ENCODE results near the gene PLCB1. TPM values are rescaled to one million over a fixed set of nuclear protein-coding genes. Genes with fewer than 3 reads are reported as not detected.
A peak's percentile ranks its signal among the peaks of the same experiment; 100 is the strongest.

PLCB1 gene
- total RNA-seq, 1 donor: 20.7 TPM

DNA sequence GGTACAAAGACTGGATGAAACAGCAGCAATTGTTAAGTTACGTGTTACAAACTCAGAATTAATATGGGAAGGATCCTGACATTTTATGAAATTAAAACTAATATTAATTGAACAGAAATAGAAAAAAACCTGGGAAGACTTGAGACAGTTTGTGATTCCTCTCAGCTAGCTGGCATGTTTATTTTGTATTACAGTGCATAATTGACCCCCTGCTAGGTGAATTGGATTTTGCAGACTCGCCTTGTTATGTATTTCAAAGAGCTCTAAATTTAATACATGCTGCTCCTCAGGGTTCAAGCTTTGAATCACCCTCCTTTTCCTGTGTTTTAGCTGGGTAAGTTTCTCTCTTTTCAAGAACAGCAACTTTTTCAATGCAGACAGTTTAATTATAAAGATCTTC lies 339.4 kb downstream of the PLCB1 start:
- DNase-seq (ENCODE audit: low read depth in 2 of 3, low spot score in 2 of 3): no peak

DNA sequence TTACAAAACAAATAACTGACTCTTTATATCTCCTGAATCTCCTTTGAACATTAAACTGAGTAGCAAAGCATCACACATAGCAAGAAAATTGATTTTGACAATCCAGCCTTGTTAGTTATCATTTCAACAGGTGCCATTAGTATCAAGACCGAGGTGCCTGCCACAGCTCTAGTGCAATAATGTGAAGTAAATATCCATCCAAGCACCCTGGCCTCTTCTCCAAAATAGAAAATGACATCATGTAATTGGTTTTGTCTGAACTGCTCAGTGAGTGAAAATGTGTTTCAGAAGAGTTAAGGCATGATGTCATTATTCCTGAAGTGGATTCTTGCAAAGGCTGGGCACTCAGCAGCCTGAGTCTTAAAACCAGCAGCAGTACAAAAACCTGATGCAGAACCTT lies 341.4 kb downstream of the PLCB1 start:
- DNase-seq (ENCODE audit: low read depth in 2 of 3, low spot score in 2 of 3): no peak

- DNase-seq (ENCODE audit: low read depth in 2 of 3, low spot score in 2 of 3): no peak
These were observed 342.1 kb downstream of the PLCB1 start for GRCh38 chr20:8474027-8474668.

DNA sequence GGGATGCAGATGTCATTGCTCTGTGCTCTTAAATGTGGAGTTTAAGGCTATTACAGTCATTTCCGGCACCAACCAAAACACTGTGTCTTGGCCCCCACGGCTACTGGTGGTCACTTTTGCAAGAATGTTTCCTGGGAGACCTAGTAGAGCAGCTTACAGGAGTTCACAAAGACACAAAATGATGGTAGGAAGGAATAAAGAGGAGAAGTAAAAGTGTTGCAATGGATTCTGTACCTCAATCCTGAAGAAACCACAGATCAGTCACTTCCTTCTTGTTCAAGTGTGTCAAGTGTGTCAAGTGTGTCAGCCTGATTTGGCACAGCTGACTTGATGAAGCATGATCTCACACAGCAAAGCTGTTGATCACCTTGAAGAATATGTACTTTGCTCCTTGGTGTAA lies 344.0 kb downstream of the PLCB1 start:
- peak in 2 of 3 donors; percentile 9 to 34 for DNase-seq (ENCODE audit: low read depth in 2 of 3, low spot score in 2 of 3)

DNA sequence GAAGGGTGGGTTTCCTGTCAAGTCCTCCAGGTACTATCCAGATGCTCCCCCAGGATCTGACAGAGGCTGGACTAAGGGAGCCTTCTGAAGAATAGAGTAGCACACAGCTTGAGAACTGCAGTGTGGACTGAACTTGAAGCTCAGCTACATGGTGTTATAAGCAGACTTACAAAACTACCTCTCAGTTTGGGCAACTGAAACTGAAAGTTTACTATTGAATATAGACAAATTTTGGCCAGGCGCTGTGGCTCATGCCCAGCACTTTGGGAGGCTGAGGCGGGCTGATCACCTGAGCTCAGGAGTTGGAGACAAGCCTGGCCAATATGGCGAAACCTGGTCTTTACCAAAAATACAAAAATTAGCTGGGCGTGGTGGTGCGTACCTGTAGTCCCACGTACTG lies 348.5 kb downstream of the PLCB1 start:
- no peak for DNase-seq (ENCODE audit: low read depth in 2 of 3, low spot score in 2 of 3)

DNA sequence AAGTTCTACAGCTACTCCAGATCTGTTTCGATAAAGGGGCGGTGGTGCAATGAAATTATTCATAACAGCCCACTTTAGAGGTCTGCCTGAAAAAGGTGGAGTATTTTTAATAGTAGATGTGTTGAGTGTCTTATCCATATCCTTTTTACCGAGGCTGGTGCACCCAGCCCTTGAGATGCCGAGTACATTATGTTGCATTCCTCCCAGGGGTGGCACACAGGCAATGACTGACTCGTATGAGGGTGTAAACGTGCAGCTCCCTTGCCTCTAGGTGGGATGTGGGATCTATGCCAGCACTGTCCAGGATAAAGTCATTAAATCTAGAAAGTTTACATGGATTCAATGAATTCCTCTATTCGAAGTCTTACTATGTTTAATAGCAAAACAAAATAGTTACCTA lies 355.6 kb downstream of the PLCB1 start:
- DNase-seq (ENCODE audit: low read depth in 2 of 3, low spot score in 2 of 3): no peak

DNA sequence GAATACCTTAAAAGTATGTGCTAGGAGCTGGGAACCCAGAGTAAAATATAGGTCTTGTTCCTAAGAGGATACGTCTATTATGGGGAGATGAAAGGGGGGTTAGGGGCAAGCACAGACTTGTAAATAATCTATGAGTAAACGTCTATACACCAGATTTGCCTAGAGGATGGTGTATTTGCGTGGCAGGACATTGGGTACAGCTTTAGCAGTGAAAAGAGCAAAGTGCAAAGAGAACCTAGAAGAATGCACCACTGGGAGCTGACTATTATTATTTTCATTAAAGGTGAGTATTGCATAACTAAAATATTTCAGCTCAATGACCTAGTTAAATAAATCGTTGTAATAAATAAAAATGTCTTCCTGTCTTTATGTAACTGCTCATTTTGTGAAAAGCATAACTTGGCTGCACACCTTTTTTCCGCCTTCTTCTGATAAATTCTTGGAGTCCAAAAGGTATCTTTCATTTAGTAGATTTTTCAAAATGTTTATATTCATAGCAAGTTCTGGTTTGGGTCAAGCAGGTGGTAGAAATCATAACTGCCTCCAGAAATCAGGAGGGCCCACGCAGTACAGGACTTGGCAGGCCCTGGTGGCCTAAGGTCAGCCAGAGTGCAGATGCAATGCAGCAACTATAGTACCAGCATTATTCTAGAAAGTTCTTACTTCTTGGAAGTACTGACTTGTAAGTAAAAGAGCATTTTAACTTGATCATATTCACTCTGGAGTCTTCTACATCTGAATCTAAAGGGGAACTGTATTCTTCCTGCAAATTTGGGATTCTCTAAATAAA lies 357.2 kb downstream of the PLCB1 start:
- DNase-seq (ENCODE audit: low read depth in 2 of 3, low spot score in 2 of 3): no peak

DNA sequence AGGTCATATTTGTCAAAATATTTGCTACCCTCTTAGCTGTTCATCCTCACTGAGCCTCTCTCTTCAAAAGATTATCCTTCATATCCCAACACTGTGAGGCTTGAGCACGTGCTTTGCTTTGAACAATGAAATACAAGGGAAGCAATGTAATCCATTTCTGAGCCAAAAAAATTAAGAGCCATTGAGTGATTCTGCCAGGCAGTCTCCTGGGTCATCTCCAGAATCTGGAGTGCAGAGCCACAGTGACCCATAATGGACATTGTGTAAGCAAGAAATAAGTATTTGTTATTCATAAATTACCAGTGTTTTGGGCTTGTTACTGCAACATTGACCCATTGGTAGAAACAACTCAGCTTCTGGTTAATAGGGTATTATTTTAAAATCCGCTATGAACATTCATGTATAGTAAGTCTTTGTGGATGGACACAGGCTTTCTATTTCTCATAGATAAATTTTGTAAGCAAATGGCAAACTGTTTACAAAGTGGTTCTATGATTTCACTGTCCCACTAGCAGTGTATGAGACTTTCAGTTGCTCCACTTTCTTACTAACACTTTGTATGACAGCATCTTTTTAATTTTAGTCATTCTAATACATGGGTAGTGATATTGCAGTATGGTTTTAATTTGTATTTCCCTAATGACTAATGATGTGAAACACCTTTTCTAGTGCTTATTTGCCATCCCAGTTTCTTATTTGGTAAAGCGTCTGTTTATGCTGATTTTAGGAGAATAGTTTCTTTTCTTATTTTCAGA lies 358.2 kb downstream of the PLCB1 start:
- DNase-seq (ENCODE audit: low read depth in 2 of 3, low spot score in 2 of 3): no peak

DNA sequence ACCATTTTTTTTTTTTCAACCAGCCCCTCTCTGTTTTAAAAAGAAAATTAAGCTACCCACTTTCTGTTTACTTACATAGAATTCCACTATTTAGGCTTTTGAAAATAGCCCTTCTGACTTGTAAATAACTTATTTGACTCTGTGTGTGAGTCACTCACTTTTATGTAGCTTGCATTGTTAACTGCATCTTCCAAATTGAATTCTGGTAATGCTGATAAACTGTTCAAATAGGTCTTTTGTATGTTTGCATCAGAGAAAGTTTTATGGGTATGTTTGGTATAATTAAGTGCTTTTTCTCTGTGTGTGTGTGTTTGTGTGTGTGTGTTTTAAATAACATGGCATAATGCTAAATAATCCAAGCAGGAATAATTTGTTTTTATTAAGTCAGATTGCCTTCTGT lies 360.1 kb downstream of the PLCB1 start:
- no peak for DNase-seq (ENCODE audit: low read depth in 2 of 3, low spot score in 2 of 3)

DNA sequence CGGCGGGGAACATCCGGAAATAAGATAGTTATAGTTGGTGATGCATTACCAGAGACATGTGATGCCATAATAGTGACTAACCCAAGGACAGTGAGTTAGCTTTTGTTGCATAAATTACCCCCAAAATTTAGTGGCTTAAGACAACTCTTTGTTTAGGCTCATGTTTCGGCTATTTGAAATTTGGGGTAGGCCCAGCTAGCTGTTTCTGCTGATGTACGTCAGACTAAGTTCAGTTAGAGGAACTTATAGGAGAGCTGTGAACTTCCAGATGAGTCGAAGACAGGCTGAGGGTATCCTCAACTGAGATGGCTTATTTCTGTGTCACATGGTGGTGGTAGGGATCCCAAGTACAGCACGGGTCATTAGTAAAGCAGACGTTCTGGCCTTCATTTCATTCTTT lies 366.5 kb downstream of the PLCB1 start:
- DNase-seq (ENCODE audit: low read depth in 2 of 3, low spot score in 2 of 3): no peak

DNA sequence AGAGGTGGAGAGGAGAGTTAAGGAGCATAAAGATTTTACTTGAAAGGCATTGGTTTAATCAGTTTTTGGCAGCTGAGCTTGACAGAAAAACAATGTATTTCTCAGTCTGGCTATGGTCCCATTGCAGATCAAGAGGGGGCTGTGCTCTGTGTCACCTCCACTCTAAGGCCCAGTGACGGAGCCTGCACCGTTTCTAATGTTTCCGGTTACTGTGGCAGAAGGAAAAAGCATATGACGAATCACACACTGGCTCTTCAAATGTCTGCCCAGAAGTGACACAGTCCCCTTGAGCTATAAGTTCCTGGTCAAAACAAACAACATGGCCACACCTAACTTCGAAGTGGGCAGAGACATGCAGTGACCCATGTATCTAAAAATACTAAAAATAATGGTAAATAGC lies 372.0 kb downstream of the PLCB1 start:
- no peak for DNase-seq (ENCODE audit: low read depth in 2 of 3, low spot score in 2 of 3)

GRCh38 chr20:8505476-8506200 lies 373.6 kb downstream of the PLCB1 start:
- DNase-seq (ENCODE audit: low read depth in 2 of 3, low spot score in 2 of 3): no peak

- no peak for DNase-seq (ENCODE audit: low read depth in 2 of 3, low spot score in 2 of 3)
These were observed 375.2 kb downstream of the PLCB1 start for GRCh38 chr20:8507231-8507630.

DNA sequence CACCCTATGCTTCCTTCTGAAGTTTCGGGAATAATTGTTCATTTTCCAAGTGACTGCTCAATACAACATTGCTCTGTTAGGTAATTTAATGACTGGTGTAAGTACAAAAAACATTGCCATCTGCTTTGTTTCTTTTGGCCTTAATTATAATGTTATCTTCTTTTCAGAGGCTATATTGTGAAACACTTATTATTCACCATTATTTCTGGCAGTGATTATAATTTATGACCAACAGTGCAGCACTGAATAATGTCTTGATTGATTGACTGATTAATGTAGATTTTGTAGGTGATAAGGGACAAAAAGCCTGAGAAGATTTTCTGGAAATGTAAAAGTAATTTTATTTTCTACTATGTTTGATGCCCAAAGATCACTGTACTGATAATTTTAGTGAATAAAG lies 377.7 kb downstream of the PLCB1 start:
- DNase-seq (ENCODE audit: low read depth in 2 of 3, low spot score in 2 of 3): no peak

DNA sequence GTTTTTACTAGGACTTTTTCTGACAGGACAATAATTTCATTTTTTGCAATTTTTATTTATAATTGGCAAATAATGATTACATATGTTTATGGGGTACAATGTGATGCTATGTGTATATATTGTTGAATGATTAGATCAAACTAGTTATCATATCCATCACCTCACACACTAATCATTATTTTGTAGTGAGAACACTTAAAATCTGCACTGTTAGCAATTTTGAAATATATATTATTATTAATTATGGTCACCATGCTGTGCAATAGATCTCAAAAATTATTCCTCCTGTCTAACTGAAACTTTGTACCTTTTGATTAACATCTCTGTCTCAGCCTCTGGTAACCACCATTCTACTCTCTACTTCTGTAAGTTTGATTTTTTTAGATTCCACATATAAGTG lies 378.7 kb downstream of the PLCB1 start:
- no peak for DNase-seq (ENCODE audit: low read depth in 2 of 3, low spot score in 2 of 3)

DNA sequence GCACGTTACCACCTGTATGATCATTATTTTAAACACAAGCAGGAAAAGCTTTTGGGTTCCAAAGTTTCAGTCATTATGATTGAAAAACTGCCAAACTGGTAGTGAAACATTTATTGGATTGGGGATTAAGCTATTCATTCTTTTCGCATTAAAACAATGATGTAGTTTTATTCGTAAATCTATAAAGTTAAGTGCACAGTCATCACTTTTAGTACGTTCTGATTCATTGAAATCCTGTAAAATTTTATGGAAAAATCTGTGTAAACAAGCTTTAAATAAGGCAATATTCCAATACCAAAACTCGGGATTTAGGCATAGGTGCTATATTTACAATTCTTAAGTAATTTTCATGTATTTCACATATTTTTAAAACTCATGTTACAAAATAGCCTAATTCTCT lies 379.9 kb downstream of the PLCB1 start:
- DNase-seq (ENCODE audit: low read depth in 2 of 3, low spot score in 2 of 3): no peak

DNA sequence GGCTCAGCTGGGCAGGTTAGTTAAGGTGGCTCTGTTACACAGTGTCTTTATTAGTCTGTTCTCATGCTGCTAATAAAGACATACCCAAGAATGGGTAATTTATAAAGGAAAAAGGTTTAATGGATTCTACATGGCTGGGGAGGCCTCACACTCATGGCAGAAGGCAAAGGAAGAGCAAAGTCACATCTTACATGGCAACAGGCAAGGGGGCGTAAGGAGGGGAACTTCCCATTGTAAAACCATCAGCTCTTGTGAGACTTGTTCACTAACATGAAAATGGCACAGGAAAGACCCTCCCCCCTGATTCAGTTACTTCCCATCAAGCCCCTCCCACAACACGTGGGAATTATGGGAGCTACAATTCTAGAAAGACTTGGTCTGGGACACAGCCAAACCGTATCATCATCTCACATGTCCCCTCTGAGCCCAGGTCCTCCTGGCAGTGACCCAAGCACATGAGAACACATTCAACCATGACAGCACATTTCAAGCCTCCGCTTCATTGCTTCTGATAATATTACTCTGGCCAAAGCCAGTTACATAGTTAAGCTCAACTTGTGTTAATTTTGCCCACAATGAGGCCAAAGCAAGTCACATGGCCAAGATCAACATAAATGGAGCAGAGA lies 383.9 kb downstream of the PLCB1 start:
- DNase-seq (ENCODE audit: low read depth in 2 of 3, low spot score in 2 of 3): no peak

DNA sequence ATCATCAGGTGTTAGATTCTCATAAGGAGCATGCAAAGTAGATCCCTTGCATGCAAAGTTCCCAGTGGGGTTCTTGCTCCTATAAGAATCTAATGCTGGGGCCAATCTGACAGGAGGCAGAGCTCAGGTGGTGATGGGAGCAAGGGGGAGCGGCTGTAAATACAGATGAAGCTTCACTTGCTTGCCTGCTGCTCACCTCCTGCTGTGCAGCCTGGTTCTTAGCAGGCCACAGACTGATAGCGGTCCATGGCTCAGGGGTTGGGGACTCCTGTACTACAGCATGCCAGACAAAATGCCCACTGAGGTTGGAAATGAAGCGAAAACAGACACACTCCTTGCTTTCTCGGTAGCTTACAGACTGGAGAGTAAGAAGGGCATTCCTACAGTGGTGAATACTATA lies 386.8 kb downstream of the PLCB1 start:
- DNase-seq (ENCODE audit: low read depth in 2 of 3, low spot score in 2 of 3): no peak

- DNase-seq (ENCODE audit: low read depth in 2 of 3, low spot score in 2 of 3): no peak
These were observed 387.8 kb downstream of the PLCB1 start for GRCh38 chr20:8519887-8520286.

- DNase-seq (ENCODE audit: low read depth in 2 of 3, low spot score in 2 of 3): no peak
These were observed 390.1 kb downstream of the PLCB1 start for GRCh38 chr20:8522168-8522567.

GRCh38 chr20:8523684-8524083 lies 391.6 kb downstream of the PLCB1 start:
- no peak for DNase-seq (ENCODE audit: low read depth in 2 of 3, low spot score in 2 of 3)

Data from hematopoietic multipotent progenitor cell (in vitro differentiated cells).